Measurements from ENCODE around the gene PNPLA1.

DNA sequence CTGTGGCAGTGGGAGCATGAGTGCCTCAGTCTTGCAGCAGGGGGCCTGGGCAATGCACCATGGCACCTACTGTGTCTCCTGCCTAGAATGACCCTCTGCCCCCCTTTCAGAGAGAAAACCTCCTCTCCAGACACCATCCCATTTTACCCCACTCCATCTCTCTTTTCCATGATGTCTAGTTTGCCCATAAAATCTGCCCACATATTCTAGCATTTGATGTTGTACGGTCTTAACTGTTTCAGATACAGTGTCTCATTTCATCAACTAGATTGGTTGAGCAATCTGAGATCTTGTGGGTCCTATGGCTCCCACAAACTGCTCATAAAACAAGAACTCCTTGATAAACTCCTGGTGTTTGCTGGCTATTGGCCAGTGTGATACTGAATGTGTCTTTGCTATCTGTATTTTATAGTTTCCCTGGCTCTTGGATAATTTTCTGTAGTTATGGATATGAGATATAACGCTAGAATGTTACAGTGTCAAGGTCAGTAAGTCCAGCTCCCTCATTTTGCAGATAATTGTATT, 8.1 kb downstream of the PNPLA1 start:
- TF ChIP-seq, protein P1, sequence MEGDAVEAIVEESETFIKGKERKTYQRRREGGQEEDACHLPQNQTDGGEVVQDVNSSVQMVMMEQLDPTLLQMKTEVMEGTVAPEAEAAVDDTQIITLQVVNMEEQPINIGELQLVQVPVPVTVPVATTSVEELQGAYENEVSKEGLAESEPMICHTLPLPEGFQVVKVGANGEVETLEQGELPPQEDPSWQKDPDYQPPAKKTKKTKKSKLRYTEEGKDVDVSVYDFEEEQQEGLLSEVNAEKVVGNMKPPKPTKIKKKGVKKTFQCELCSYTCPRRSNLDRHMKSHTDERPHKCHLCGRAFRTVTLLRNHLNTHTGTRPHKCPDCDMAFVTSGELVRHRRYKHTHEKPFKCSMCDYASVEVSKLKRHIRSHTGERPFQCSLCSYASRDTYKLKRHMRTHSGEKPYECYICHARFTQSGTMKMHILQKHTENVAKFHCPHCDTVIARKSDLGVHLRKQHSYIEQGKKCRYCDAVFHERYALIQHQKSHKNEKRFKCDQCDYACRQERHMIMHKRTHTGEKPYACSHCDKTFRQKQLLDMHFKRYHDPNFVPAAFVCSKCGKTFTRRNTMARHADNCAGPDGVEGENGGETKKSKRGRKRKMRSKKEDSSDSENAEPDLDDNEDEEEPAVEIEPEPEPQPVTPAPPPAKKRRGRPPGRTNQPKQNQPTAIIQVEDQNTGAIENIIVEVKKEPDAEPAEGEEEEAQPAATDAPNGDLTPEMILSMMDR (IDR thresholded peaks at IDR 0.05) = no peak
- TF ChIP-seq POLR2A (IDR thresholded peaks at IDR 0.05) = no peak
